GM21717 (cell line): ENCODE measurements around the gene ASAP2.

Experiments used
- ATAC-seq: cut with Tn5 transposase; IDR thresholded peaks from one replicate; pipeline ENCODE4 v1.9.1; 2021; ENCODE audit warnings: mild to moderate bottlenecking, moderate library complexity; ENCODE audit not compliant: unreplicated experiment

The ASAP2 gene

DNA sequence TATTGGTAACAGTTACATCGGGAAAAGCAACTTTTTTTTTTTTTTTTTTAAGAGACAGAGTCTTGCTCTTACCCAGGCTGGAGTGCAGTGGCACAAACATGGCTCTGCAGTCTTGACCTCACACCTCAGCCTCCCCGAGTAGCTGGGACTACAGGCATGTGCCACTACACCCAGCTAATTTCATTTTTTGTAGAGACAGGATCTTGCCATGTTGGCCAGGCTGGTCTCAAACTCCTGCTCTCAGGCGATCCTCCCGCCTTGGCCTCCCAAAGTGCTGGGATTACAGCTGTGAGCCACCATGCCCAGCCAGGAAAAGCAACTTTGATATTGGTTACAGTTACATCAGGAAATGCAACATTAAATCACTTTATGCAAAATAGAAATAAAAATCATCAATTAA is 212.1 kb downstream of the ASAP2 start:
- no peak for ATAC-seq

DNA sequence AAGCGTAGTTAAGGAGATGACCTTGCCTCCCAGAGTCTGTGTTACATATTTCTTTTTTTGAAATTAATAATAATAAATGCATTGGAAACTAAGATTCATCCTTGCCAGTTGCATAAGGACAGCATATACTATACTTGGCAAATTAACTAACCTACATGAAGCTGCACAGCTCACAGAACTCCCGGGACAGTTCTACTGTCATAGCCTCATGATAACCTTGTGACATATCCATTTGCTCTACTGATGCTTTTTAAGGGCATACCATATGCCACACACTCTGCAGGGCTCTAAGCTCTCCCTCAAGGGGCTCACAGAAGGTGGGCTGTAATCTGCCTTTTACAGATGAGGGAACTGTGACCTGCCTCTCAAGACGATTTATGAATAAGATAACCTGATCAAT is 212.9 kb downstream of the ASAP2 start:
- ATAC-seq = no peak

GRCh38 chr2:9420495-9420894 is 213.9 kb downstream of the ASAP2 start:
- no peak for ATAC-seq

GRCh38 chr2:9422321-9423099 is 215.9 kb downstream of the ASAP2 start:
- peak; percentile 29 for ATAC-seq

DNA sequence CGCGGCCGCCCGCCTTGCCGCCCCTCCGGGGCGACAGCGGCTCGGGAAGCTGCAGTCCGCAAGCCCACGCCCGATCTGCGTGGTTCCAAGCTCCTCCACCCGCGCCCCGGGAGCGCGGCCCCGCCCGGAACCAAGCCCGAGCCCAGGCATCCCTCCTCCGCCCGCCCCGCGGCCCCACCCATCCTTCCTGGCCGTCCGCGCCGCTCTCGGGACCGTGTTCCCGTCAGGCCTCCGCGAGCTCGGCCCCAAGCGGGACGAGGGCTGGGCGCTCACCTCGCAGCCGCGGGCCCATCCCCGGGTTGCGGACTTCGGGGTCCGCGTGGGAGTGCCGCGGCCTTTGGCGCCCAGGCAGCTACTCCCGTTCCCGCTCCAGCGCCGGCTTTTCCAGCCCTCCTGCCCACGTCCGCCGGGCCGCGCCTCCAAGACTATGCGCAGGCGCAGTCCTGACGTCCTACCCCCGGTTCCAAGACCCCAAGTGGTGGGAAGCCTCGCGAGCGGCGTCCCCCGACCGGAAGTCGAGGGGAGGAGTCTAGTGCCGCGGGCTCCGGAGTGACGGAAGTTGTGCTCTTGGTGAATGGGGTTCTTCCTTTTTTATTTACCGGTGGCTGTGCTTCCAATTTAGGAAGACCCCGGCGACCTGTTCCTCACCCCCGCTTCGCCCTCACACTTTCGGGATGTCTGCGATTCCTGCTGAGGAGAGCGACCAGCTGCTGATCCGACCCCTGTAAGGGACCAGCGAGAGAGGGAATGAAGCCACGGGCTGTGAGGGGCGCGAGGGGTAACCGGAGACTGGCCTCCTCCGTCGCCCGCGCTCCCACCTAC is 216.7 kb downstream of the ASAP2 start, which contains the start of the genes CPSF3 and ITGB1BP1:
Gene CPSF3 (plus strand): TSS at position 555 of the 822 bp plus-strand sequence. CDS start 120 bp downstream, at position 675.
Gene ITGB1BP1 (minus strand): TSS at position 429 of the 822 bp plus-strand sequence. CDS start 4,831 bp downstream, outside the sequence.
- ATAC-seq = peak; percentile 88

- ATAC-seq = peak; percentile 7
Observed at GRCh38 chr2:9423922-9424272, 217.3 kb downstream of the ASAP2 start.

DNA sequence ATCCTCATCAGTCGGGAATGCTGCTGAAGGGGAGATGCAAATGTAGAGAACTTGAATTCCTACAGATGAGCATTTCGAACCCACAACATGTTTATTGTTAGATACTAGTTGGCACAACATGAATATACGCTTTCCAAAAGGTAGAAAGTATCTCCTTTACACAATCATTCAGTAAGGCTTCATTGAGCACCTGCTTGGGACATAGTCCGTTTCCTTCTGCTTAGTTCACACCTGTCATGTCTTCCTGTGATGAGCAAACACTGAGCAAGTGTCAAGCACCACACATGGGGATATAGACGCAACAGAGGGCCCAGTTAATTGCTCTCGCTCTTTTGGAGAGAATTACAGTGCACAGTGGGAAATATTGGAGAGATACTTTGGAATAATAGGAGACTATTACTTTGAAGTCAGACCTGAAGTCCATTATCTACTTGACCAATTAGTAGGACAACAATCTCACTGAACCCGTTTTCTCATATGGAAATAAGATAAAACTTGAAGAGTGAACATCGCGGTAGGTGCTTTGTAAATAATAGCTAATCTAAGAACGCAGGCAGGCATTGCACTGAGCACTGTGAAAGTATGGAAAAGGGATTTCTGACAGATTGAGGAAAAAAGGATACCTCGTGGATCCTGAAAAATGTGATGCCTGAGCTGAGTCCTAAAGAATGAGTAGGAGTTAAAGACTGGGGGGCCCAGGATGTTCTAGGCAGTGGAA is 218.0 kb downstream of the ASAP2 start:
- ATAC-seq = no peak

- ATAC-seq = no peak
Observed at GRCh38 chr2:9428965-9429577, 222.5 kb downstream of the ASAP2 start.

- no peak for ATAC-seq
Observed at GRCh38 chr2:9430316-9431293, 224.0 kb downstream of the ASAP2 start.

DNA sequence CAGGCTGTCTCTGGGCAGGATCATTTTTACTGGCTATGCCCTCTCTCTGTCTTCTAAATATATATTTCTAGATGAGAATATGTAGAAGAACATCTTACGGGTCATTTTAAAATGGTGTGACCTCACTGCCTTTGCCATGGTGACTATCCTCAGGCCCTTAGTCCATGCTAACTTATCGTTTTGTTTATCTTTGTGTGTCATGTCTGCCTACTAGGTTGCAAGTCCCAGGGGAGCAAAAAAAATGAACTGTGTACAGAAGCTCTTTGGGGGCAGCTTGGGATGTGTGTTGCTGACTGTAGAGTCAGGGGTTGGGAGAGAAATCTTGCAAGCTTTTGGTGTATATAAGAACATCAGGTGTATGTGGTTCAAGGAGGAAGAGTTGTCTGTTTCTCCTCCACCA is 227.9 kb downstream of the ASAP2 start:
- no peak for ATAC-seq

GRCh38 chr2:9439536-9439935 is 232.9 kb downstream of the ASAP2 start:
- ATAC-seq = no peak

DNA sequence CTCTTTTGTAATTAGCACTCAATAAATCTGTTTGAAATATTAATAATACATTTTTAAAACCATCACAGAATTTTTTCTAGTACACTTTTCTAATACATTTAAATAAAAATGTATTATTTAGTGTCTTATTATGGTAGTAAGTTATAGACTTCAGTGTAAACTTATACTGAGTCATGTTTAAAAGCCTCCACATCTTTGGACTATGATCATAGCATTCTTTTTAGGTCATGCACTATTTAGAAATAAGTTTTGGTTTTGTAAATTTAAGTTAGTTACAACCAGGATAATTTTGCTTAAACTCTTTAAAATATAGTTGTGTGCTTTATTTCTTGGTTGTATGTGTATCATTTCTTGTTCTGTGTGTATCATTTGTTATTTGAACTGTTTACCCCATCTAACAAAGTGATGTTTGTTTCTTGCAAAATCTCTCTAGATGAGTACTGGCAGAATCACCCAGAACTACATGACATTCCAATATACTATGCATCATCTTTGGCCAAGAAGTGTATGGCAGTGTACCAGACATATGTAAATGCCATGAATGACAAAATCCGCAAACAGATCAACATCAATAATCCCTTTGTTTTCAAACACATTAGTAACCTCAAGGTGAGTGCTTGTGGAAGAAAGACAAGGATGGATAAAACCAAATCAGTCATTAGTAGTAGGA is 233.6 kb downstream of the ASAP2 start:
- no peak for ATAC-seq

DNA sequence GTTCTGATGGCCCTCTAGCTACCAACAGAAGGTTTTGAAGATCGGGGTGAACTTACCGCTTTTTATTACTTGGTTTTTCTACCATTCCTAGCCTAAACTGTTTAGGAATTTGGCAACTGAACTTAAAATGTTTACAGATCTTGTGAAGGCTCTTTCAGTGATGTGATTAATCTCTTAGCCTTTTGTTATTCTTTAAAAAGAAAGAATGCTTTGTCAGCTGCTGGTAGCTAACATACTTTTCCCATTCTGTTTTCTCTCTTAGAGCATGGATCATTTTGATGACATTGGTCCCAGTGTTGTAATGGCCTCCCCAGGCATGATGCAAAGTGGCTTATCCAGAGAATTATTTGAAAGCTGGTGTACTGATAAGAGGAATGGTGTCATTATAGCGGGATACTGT is 234.9 kb downstream of the ASAP2 start:
- ATAC-seq = no peak

DNA sequence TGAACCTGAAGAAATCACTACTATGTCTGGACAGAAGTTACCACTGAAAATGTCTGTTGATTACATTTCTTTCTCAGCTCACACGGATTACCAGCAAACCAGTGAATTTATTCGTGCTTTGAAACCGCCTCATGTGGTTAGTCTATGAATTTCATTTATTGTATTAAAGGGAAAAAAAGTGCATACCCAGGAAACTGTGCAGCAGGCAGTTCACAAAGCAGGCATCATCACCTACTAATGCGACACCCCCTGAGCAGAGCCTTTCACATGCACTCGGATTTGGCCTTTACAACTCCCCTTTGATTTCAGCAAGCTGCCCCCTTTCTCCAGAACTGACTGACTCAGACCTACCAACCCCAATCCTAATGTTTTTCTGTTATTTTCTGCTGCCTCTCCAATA is 236.9 kb downstream of the ASAP2 start:
- no peak for ATAC-seq

- ATAC-seq = no peak
Observed at GRCh38 chr2:9445089-9445488, 238.5 kb downstream of the ASAP2 start.

DNA sequence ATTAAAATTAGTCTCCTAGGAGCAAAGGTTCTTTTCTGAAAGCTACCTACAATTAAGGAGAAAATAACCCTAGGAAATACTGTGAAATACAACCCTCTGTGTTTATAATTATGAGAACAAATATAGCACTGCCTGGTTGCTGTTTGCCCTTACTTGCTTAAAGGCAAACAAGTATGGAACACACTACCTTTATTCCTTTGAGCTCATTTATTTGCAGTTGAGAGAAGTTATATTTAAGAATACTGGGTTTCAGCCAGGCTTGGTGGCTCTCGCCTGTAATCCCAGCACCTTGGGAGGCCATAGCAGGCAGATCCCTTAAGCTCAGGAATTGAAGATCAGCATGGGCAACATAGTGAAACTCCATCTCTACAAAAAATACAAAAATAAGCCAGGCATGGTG is 244.6 kb downstream of the ASAP2 start:
- no peak for ATAC-seq
